ENCODE results near the gene SEC14L1.

SEC14L1 gene

GRCh38 chr17:77193653-77194052 lies 52.9 kb downstream of the SEC14L1 start:
- DNase-seq (ENCODE audit: low spot score), result no peak

GRCh38 chr17:77194179-77194578 lies 53.4 kb downstream of the SEC14L1 start:
- no peak for DNase-seq (ENCODE audit: low spot score)

GRCh38 chr17:77196251-77196650 lies 55.5 kb downstream of the SEC14L1 start:
- DNase-seq (ENCODE audit: low spot score), result no peak

- DNase-seq (ENCODE audit: low spot score), result no peak
Observed at GRCh38 chr17:77197115-77197514, 56.3 kb downstream of the SEC14L1 start.

GRCh38 chr17:77200711-77201110 lies 59.9 kb downstream of the SEC14L1 start:
- no peak for DNase-seq (ENCODE audit: low spot score)

- DNase-seq (ENCODE audit: low spot score), result no peak
Observed at GRCh38 chr17:77203436-77203835, 62.7 kb downstream of the SEC14L1 start.

GRCh38 chr17:77203846-77204245 lies 63.1 kb downstream of the SEC14L1 start:
- no peak for DNase-seq (ENCODE audit: low spot score)

GRCh38 chr17:77204536-77204935 lies 63.8 kb downstream of the SEC14L1 start:
- DNase-seq (ENCODE audit: low spot score), result no peak

GRCh38 chr17:77205396-77206125 lies 64.8 kb downstream of the SEC14L1 start:
- no peak for DNase-seq (ENCODE audit: low spot score)

GRCh38 chr17:77206158-77206956 lies 65.6 kb downstream of the SEC14L1 start:
- no peak for DNase-seq (ENCODE audit: low spot score)

GRCh38 chr17:77207689-77208216 lies 67.0 kb downstream of the SEC14L1 start:
- DNase-seq (ENCODE audit: low spot score), result no peak

- no peak for DNase-seq (ENCODE audit: low spot score)
Observed at GRCh38 chr17:77208217-77208808, 67.5 kb downstream of the SEC14L1 start.

GRCh38 chr17:77208856-77209255 lies 68.1 kb downstream of the SEC14L1 start:
- DNase-seq (ENCODE audit: low spot score), result no peak

- DNase-seq (ENCODE audit: low spot score), result no peak
Observed at GRCh38 chr17:77209330-77209748, 68.6 kb downstream of the SEC14L1 start.

- no peak for DNase-seq (ENCODE audit: low spot score)
Observed at GRCh38 chr17:77210331-77210730, 69.6 kb downstream of the SEC14L1 start.

GRCh38 chr17:77210946-77211541 lies 70.3 kb downstream of the SEC14L1 start:
- no peak for DNase-seq (ENCODE audit: low spot score)

- DNase-seq (ENCODE audit: low spot score), result no peak
Observed at GRCh38 chr17:77211681-77212080, 70.9 kb downstream of the SEC14L1 start.

- DNase-seq (ENCODE audit: low spot score), result no peak
Observed at GRCh38 chr17:77212081-77212832, 71.5 kb downstream of the SEC14L1 start.

- no peak for DNase-seq (ENCODE audit: low spot score)
Observed at GRCh38 chr17:77212833-77213777, 72.3 kb downstream of the SEC14L1 start.

- no peak for DNase-seq (ENCODE audit: low spot score)
Observed at GRCh38 chr17:77213778-77214132, 73.0 kb downstream of the SEC14L1 start.

GRCh38 chr17:77214328-77214727 lies 73.6 kb downstream of the SEC14L1 start:
- no peak for DNase-seq (ENCODE audit: low spot score)
